GM19438 (cell line): ENCODE measurements around the gene EML4.
"Not testable (repeated sequence)": the region's sequence is repeated elsewhere in the genome, so short reads cannot be mapped to it uniquely, and the experiment has no call there.

Source experiments
- ATAC-seq: cut with Tn5 transposase; IDR thresholded peaks from one replicate; pipeline ENCODE4 v1.9.1; 2021; ENCODE audit warnings: low read depth; ENCODE audit not compliant: unreplicated experiment

EML4 gene, protein sequence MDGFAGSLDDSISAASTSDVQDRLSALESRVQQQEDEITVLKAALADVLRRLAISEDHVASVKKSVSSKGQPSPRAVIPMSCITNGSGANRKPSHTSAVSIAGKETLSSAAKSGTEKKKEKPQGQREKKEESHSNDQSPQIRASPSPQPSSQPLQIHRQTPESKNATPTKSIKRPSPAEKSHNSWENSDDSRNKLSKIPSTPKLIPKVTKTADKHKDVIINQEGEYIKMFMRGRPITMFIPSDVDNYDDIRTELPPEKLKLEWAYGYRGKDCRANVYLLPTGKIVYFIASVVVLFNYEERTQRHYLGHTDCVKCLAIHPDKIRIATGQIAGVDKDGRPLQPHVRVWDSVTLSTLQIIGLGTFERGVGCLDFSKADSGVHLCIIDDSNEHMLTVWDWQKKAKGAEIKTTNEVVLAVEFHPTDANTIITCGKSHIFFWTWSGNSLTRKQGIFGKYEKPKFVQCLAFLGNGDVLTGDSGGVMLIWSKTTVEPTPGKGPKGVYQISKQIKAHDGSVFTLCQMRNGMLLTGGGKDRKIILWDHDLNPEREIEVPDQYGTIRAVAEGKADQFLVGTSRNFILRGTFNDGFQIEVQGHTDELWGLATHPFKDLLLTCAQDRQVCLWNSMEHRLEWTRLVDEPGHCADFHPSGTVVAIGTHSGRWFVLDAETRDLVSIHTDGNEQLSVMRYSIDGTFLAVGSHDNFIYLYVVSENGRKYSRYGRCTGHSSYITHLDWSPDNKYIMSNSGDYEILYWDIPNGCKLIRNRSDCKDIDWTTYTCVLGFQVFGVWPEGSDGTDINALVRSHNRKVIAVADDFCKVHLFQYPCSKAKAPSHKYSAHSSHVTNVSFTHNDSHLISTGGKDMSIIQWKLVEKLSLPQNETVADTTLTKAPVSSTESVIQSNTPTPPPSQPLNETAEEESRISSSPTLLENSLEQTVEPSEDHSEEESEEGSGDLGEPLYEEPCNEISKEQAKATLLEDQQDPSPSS

DNA sequence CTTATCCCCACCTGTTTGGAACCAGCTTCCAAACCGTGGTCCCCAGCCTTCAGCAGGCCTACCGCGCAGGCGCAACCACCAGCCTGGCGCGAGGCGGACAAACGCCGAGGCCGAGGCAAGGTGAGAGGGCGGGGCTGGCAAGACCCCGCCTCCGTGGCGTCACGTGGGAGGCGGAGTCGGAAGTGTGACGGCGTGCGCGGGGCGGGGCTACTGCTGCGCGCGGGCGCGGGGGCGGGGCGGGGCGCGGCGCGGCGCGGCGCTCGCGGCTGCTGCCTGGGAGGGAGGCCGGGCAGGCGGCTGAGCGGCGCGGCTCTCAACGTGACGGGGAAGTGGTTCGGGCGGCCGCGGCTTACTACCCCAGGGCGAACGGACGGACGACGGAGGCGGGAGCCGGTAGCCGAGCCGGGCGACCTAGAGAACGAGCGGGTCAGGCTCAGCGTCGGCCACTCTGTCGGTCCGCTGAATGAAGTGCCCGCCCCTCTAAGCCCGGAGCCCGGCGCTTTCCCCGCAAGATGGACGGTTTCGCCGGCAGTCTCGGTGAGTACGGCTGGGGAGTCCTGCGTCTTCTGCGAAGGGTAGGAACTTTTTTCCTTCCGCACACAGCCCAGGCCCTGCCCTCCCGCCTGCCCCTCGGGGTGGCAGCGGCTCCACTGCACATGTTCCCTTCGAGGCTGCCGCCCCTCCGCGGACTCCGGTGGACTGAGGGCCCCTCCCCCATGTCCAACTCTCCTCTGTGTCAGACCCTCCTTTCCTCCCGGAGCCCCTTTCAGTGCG is at the start of gene EML4:
Gene EML4, plus strand, starts transcription at position 254 of the 774 bp plus-strand sequence. Its CDS starts 259 bp downstream, at position 513.
- peak; percentile 69 for ATAC-seq

DNA sequence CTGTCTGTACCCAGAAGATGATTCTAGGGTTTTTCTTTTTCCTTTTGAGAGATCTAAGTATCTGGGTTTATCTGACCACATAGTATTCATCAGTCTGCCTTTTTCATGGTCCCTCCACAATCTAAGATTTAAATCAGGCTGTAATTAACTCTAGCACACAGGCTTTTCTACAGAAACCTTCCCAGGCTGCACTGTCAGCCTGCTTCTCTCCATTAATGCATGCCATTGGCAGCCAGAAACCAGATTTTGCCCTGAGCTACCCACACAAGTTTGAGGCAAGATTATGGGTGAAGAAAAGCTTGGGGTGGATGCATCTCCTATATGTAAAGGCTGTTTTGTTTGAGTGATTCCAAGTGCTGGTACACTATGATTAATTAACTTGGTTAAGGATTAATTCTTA is 45.7 kb upstream of the EML4 start:
- ATAC-seq: no peak

DNA sequence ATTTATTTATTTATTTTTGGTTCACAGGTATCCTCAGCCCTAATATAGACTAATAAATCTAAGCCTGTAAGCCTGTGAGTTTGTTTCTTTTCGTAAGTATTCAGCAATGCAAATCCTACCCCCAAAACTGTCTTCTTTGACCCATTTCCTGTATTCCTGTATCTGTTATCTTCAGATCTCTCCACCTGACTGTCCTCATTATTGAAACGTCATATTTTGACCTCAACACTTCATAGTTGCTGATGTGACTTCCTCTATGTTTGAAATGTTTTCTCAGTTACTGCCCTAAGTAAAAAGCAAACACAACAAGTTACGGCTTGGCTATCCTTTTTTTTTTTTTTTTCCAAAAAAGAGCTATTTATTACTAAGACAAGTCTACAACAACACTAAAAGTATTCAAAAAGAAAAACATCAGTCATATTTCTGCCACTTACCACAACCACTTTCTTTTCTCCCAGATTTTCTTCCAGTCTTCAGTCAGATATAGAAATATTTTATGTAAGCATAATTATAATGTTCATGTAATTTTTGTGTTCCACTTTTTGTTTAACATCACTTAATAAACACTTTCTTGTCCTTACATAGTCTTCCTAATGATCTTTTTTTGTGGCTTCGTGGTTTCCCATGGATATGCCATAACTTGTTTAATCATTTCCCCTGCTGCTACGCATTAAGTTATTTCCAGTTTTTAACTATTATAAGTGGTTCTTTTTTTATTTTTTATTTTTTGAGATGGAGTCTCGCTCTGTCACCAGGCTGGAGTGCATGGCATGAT is 45.0 kb upstream of the EML4 start:
- ATAC-seq: peak; percentile 45

DNA sequence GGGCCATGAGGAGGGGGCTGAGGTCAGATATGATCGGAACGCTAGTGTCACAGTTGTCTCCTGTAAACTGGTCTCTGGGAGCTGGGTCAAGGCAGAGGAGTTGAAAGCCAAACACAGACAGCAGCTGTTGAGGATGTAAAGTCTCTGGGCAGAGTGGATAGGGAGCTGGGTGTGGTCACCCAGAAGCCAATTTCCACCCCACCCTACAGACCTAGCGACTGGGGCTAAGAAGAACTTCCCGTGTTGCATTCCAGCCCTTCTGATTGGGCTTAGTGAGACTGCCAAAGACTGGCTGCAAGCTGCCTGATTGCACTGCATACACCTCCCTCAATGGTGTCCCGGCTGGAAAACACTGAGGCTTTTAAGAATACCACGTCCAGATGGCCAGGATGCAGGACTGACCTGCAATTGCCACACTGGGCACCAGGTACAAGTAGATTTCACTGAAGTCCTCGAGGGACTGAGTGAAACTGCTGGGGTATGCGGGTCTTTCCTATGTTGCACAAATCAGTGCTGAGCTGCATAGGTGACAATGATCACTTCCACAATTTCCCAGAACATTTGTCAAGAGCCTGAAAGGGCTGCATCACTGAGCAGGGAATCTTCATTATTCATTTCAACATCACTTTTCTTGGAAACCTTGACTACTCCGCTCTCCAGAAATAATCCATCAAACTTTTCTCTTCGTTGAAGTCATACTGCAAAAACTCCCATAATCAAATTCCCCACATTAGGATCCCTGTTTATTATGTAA is 43.1 kb upstream of the EML4 start:
- no peak for ATAC-seq

DNA sequence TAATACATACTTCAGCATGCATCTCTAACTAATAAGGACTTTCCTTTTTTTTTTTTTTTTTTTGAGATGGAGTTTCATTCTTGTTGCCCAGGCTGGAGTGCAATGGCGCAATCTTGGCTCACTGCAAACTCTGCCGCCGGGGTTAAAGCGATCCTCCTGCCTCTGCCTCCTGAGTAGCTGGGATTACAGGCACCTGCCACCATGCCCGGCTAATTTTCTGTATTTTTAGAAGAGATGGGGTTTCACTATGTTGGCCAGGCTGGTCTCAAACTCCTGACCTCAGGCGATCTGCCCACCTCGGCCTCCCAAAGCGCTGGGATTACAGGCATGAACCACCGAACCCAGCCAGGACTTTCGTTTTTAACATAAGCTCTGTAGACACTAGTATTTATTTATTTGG is 42.3 kb upstream of the EML4 start:
- ATAC-seq: not testable (repeated sequence)

DNA sequence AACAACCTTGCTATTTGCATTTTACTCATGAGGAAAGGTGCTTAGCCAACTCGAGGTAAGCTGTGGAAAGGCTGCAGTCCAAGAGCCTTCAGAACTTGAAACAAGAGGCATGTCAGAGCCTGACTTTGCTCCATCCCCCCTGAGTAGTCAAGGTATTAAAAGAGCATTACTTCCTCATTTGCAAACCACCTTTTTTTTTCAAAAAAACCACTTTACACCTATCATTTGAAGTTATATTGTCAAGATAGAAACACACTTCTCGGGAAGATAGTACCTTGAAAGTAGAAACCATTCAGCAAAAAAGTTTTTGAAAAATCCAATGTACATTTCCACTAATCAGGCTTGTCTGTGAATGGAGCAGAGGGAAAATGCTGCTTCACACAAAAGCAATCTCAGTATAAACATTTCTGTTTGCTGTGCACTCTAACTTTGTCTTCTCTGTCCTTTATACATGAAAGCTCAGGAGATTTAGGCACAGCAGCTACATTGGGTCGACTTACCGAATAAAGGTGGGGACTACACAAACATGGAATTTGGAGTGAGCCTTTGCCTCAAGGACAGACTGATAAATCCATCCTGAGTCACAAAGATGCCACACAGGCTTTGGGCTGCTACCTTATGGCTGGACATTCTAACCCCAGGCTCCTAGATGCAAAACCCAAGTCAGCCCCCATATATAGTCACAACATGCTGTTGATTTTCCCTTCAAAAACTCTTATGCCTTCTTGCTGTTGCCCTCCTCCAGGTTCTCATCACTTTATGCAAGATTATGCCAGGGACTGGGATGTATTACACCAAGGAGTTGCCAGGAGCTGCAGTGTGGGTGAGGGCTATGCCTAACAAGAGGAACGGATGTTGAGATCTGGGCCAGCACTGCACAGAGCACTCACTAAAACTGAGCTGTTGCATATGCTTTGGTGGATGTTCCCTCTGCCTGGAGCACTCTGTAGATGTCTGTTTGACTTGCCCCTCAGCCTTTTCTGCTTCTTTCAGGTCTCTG is 41.4 kb upstream of the EML4 start:
- peak; percentile 57 for ATAC-seq

DNA sequence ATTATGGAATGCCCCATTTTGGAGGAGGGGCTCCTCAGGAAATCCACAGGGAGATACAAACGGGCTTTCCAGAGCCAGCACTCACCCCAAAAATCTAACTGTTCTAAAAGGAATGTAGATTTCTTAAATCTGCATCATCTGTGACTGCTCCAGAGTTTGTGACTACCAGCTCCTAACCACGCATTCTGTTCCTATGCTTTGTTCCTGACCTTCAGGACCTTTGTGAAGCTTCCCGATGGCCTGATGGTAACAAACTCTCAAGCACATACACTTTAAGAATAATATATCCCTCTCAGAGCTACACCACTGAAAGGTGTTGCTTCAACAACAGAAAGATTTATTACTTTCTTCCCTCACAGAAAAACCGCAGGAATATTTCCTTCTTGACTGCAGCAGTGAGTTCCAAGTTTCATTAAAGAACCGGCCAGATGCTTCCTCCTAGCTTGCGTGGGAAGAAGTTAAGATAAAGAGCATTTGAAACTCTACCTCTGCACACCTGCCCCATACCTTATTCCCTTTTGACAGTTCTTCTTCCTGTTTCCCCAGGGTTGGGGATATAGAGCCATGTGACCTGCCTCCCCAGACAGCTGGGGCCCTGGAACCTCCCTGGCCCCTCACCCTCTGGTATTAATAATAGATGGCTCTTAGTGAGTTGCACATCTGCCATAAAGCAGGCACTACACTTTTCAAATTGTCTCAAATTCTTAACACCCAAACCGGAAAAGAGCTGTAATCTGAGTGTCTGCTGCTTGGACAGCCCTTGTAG is 40.2 kb upstream of the EML4 start:
- ATAC-seq: no peak

DNA sequence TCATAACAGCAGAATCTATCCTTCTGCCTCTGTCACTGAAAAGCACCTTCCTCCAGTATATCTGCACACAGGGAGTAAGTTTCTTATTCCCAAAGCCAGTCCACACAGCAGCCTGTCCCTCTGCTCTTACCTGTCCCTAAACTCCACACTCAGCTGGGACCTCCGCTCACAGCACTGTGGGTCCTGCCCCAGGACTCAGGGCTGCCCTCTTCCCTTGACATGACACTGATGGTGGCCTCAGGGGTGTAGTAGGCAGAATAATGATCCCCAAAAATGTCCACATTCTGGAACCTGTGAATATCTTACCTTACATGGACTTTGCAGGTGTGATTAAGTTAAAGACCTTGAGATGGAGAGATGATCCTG is 39.7 kb upstream of the EML4 start:
- ATAC-seq: no peak

DNA sequence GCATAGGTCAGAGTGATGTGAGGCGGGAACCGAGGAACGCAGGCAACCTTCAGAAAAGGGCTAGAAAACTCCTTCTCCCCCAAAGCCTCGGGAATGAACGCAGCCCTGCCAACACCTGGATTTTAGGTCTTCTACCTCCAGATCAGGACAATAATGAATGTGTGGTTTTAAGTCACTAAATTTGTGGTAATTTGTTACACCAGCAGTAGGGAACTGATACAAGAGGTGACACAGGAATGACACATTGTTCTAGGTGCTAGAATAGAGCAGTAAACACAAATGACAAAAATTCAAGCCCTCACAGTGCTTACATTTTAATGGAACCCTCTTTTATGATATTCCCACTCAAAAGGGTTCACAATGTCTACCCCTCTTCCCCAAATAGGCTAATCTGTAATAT is 39.2 kb upstream of the EML4 start:
- ATAC-seq: no peak

DNA sequence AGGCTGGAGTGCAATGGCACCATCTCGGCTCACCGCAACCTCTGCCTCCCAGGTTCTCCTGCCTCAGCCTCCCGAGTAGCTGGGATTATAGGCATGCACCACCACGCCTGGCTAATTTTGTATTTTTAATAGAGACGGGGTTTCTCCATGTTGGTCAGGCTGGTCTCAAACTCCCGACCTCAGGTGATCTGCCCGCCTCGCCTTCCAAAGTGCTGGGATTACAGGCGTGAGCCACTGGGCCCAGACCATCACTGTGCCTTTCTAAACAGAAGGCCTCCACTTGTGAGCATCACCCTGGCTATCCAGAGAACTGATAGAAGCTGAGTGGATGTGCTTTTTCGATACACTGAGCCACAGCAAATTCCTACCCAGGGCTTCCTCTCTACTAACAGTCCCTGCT is 38.3 kb upstream of the EML4 start:
- ATAC-seq: not testable (repeated sequence)

DNA sequence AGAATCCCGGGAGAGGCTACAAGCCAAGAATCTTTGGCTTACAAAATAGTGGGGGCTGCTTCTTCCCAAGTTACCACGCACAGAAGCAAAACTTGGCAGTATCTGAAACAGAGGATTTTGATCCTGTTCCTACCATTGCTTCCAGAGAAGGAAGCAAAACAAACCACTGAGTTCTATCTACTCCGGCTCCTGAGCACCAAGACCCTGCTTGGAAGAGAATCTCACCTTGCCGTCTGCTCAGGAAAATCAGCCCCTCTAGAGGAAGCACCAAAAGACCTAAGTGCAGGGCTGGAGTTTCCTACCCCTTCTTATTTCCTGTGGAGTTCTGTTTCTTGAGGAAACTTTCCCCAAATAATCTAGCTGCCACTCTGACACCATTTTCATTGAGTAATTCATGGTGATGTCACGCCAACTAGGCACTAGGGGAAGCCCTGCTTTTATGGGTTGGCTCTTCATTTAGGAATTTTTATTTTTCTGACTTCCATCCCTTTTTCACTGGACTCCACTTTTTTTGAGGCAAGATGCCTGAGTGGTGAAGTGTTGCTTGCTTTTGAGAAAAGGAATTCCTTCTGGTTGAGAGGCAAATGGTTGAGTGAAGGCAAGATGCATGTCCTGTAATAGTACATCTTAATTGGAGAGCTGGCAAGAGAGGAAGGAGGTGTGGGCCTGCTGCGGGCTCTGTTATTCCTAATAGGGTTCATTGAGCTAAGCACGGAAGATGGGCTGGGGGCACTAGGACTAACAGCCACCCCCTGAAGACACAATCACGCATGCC is 36.8 kb upstream of the EML4 start:
- no peak for ATAC-seq

DNA sequence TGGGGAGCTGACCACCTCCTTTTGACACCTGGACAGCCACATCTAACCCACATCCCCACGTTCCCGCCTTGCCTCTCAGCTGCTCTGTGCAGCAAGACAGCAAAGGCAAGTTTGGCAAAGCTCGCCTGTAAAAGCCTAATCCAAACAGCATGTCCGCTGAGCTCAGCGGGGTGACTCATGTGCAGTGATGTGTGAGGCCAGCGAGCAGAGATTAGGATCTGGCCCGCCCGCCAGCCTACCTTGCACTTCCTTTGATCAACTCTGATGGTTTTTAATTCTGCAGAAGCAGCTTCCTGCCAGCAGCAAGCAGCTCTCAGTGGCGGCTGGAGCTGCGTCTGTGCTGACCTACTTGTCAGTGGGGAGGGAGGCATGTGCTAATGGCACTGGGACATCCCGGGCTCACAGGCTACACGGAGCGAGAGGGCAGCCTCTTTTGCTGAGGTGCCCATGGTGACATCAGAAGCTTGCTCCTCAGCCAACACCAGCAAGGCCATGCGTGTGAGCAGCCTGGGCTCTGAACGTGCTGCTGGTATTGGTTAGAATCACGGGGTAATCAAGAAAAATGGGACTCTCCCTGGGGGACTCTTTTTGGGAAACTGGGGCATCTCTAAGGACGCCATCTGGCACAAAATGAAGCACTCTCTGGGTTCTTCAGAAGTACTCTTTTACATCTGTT is 36.0 kb upstream of the EML4 start:
- ATAC-seq: peak; percentile 81

DNA sequence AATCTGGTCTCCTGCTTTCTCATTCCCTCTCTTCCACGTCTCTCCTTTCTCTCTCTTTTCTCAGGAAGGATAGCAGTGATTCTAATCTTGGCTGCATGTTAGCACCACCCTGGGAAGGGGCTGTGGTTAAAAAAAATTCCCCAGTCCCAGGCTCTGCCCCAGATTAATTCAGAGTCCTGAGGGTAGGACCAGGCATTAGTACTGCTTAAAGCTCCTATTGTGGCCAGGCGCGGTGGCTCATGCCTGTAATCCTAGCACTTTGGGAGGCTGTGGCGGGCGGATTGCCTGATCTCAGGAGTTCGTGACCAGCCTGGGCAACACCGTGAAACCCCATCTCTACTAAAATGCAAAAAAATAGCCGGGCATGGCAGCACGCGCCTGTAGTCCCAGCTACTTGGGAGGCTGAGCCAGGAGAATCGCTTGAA is 35.4 kb upstream of the EML4 start:
- ATAC-seq: no peak

DNA sequence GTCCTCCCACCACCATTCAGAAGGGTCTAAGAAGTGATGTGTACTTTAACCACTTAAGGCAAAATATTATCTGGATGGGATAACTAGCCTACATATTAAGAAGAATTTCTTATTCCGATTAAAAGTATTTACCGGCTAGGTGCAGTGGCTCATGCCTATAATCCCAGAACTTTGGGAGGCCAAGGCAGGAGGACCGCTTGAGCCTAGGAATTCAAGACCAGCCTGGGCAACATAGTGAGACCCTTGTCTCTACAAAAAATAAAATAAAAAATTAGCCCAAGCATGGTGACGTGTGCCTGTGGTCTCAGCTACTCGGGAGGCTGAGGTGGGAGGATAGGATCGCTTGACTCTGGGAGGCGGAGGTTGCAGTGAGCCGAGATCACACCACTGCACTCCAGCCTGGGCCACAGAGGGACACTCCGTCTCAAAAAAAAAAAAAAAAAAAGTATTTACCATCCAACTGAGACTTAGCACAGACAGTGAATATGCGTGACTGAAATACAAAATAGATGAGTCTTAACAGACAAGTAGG is 34.7 kb upstream of the EML4 start:
- ATAC-seq: not testable (repeated sequence)

DNA sequence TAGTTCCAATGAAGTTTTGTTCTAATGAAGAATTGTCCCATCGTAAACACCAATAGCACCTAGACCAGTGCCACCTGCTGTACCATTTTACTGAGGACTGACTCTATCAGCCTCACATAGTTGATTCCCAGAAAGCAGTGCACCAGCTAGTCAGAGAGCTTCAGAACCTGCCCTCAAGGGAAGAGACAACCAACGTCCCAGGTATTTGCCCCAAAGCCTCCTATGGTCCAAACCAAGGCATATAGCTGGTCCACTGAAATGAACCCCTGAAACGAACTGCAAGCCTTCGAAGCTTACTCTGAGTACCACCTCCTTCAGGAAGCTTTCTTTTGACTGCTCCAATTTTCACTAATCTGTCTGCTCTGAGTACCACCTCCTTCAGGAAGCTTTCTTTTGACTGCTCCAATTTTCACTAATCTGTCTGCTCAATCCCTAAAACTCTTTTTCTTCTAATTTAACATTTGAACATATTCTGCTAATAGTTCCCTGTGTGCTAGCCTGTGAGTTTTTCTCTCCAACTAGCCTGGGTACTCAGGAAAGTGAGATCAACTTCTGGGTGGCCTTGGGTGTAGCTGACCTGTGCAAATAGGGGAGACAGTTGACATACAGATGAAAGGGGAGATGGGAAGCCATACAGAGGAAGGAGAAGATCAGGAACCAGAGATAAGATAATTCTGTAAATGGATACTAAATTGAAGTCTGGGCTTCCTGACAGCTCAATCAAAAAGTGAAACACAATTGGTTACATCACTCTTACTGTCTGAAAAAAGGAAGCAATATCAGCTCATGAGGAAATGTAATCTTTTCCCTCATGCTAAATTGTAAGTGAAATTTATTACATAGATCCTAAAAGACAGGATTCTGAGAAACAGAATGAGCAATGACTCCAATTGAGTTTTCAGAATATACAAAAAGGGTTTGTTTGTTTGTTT is 33.5 kb upstream of the EML4 start:
- no peak for ATAC-seq
